ENCODE measurements around the gene TCHHL1.
"Not testable (repeated sequence)": the region's sequence is repeated elsewhere in the genome, so short reads cannot be mapped to it uniquely, and the experiment has no call there.

The TCHHL1 gene

DNA sequence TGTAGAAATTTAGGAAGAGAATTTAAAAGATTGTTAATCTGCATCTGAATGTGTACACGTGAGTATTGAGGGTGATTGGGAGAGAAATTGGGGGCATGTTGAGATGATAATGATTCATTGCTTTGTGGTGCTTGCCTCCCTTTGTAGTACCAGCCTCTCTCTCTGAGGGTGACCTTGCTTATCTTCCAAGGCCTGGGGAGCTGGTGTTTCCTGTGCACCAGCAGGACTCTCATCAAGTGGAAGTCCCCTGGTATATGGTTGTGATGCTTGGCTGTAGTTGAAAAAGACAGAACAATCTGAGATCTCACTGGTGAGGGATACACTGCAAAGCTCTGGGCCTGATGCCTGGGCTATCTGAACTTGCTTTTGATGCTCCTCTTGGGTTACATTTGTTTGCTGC is 4.0 kb downstream of the TCHHL1 start:
- DNase-seq = no peak

DNA sequence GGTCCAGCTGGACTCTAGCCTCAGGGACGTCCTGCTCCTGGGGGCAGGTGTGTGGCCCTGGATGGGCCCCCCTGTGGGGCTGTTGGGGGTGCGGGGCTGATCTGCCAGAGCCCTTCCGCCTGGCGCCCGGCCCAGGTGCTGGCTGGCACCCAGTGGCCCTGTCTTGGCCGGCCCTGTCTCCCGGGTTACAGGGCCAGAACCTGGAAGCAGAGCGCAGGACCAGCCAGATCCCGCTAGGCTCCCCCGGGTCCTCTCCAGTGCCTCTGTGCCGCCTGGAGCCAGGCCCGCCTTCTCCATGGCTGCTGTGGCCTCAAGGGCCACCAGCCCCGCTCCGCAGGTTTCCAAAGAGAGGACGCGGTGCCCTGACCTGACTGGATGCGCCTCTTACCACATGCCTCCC is 7.8 kb downstream of the TCHHL1 start:
- DNase-seq = not testable (repeated sequence)

DNA sequence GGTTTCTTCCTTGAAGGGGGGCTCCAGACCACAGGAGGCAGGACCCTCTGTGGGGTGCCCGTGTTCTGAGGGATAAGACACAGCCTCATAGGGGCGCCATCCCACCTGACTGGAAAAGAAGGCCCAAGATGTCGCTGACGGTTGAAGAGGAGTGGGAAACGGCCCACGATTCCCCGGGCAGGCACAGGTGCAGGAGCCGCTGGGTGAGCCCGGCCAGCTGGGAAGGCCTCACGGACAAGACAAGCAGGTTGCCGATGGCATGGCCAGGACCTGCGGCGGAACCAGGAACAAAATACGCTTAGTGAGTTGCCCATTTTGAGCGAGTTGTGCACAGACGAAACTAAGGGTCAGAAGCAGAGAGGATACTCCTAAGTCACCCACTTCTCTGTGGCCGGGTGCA is 8.4 kb downstream of the TCHHL1 start:
- DNase-seq = not testable (repeated sequence)

DNA sequence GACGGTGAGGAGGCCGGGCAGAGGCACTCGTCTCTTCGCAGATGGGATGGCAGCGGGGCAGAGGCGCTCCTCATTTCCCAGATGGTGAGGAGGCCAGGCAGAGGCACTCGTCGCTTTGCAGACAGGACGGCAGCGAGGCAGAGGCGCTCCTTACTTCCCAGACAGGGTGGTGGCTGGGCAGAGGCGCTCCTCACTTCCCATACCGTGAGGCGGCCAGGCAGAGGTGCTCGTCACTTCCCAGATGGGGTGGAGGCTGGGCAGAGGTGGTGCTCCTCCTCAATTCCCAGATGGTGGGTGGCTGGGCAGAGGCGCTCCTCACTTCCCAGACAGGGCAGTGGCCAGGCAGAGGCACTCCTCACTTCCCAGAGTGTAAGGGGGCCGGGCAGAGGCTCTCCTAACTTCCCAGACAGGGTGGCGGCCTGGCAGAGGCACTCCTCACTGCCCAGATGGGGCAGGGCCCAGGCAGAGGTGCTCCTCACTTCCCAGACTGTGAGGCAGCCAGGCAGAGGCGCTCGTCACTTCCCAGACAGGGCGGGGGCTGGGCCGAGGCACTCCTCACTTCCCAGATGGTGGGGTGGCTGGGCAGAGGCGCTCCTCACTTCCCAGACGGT is 9.9 kb downstream of the TCHHL1 start:
- no peak for DNase-seq

DNA sequence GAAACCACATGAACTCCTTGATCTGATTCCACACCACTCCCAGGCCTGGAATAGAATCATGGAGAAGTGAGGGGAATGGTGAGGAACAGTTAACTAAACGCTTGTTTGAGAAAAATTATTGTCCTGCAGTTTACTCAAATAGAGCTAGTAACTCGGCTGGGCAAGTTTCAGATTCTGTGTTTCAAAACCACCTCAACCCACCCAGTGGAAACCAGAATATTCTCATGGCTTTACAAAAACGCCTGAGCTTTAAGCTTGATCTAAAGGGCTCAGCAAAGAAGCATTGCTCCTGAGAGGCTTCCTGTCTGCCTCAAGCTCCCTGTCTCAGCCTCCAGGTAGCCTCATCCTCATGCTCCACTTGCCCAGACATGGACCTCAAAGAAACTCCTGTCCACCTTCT is 16.6 kb downstream of the TCHHL1 start:
- no peak for DNase-seq

DNA sequence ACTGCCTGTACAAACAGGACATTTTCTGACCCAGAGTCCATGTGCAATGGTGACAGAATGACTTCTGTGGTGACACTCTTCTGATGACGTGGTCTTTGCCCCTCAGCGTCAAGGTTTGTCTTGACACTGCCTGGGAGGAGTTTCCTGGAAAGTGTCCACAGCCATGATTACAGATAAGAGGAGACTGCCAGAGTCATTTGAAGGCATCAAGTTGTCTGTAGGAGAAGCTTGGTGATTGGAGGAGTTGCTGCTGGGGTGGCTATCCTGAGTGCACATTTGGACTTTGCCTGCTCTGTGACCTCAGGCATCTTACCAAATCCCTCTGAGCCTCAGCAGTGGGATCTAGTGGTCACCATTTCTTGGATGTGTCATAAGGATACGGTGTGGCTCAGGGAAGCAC is 17.7 kb downstream of the TCHHL1 start:
- DNase-seq = no peak

DNA sequence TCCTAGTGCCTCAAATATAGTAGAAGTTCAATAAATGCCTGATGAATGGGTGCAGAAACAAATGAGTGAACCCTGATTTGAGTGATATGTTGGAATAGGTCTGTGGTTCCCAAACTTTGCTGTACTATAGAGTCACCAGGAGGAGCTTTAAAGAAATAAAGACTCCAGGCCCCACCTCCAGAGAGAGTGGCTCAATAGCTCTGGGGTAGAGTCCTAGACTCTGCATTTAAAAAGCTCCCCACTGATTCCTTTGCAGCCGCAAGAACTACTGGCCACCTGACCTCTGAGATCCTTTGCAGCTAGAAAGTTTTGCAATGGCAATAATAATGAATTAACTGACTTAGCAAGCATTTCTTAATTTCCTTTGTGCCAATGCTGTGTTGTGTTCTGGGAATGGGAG is 20.9 kb downstream of the TCHHL1 start:
- no peak for DNase-seq

DNA sequence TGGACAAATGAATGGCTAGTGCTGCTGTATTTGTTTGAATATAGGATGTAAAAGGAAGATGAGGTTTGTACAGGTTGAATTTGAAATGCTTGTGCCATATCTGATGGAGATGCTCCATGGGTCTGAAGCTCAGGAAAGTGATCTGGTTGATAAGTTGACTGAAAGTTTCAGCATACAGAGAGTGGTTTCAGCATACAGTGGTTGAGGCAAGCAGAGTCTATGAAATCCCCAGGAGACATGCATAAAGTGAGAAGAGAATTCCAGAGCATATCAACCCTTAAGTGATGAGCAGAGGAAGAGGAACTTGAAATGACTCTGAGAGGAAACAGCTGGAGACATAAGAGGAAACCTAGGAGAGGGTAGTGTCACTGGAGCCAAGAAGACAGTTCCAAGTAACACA is 21.7 kb downstream of the TCHHL1 start:
- DNase-seq = no peak

DNA sequence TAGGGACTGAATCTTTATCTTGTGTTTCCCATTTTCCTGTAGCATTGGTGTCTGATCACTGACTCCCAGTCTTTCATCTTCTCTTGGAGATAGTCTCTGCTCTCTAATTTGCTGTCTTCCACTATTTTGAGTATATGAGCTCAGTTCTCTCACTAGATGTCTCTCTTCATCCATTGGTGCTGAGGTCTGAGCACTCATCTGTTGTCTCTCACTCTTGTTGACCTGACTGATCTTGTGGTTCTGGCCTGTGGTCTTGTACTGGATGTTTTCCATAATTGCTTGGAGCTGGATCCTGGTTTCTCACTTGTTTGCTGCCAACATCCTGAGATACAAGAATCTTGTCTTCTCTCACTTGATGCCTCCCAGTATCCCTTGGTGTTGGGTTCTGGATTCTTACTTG is 26.9 kb downstream of the TCHHL1 start:
- DNase-seq = no peak

DNA sequence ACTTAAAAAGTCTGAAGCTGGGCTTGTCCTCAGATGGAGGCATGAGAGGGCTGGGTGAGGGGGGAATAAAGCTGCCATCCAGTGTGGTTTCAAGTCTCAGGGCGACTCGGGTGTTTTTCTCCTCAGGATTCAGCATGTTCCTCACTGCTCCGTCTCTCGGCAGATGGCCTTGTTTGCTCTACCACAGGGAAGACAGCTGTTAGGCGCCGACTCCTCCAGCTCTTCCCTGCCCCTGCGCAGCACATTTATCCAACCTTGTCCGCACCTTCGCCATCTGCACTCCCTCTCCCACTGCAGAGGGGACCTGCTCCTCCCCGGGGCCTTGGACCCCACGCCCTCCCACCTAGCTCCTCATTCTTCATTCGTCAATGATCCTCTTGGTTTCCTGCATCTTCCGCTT is 35.5 kb downstream of the TCHHL1 start:
- no peak for DNase-seq

DNA sequence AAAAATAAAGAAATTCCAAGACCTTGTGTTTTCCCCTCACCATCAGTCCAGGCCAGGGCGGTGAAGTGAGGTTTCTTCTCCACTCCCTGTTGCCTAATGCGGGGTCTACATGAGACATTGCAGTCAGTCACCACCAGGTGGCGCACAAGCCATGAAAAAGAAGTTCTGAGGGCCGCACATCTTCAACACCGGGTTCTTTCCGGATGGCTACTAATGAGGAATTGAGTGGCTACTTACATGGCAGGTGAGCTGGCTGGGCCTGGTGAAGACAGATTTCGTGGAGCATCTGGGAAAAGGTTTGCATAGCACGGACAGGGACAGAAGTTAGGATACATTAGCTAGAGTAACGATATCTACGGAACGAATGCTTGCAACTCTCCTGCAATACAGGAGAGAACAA is 36.3 kb downstream of the TCHHL1 start:
- DNase-seq = peak; percentile 53

DNA sequence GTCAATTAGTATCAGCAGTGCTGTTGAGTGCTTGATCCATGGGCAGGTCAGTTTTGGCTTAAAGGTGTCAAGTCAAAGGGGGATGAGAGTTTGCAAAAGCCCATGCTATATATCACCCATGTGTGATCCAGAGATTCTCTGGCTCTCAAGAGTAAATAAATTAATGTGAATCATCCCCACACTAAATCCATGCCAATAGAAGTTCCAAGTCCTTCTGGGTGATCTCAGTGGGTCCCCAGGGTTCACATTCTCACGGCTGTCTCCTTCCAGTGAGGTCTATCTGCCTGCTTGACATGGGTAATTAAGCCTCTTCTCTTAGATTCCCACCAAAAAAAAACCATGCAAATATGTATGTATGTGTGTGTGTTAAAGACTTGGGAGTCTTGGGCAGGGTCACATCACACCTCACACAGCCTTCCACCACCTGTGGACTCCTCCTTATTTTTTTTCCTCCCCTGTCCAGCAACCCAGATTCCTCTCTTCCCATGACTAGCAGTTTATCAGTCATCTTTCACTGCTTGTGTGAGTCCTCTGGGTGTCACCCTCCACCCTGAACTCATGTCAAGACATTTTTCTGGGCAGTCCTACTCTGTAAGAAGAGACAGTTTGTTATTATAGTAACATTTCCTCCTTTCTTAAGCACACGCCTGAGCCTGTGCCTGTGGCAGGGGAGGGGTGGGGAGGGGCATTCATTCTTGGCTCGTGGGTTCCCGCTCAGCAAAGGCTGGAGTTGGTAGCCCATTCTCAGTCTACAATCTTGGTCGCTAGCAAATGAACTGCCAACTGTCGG is 37.8 kb downstream of the TCHHL1 start:
- DNase-seq = peak; percentile 28

DNA sequence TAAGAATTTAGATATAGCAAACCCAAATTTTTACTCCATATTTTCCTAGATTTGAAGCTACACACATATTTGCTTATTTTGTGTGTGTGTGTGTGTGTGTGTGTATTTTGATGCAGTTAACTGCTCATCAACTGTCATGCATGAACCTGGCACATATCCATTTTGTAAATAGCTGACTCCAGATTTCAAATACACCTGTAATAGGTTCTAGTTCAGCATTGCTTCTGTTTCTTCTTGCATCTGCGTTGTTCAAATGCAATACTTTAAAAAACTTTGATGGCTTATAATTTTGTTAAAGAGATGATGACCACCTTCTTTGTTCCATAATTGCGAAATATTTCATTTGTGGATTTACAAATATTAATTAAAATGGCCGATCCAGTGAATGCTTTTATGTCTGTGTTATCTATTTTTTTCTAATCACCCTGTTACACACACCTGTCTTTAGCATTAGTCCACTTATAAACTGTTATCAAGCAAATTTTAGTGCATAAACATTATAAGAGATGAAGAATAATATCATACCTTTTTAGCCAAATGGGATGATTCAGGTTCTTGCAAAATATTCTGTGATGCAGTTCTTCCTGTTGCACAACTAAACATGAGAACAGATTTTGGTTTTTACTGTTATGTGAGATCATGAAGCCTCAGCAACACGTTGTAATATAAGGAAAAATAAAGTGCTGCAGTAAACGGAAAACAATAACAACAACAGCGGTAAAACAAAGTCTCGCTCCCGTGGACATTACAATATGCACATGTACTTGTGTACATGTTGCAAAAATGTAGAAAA is 39.4 kb downstream of the TCHHL1 start:
- DNase-seq = peak; percentile 74

DNA sequence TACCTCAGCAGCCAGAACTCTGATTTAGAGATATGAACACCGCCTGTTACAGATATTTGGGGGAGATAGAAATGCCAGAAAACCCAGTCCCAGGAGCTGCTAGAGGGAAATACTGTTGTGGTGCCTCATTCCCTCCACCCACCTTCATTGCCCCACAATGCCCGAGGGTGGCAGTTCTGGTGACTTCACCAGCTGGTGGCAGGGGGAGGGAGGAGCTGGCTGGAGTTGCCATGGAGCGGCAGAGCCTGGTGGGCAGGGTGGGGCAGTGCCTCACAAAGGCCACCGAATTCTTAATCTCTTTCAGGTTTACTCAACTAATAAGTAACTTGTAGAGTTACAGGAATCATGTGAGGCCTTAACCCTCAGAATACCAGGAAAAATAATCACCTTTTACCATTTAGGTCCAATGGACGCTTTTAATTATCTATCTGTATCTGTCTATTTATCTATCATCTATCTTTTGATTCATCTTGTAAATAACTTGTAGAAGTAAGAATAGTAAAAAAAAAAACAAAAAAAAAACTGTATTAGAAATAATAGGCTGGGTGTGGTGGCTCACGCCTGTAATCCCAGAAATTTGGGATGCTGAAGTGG is 40.4 kb downstream of the TCHHL1 start:
- no peak for DNase-seq

DNA sequence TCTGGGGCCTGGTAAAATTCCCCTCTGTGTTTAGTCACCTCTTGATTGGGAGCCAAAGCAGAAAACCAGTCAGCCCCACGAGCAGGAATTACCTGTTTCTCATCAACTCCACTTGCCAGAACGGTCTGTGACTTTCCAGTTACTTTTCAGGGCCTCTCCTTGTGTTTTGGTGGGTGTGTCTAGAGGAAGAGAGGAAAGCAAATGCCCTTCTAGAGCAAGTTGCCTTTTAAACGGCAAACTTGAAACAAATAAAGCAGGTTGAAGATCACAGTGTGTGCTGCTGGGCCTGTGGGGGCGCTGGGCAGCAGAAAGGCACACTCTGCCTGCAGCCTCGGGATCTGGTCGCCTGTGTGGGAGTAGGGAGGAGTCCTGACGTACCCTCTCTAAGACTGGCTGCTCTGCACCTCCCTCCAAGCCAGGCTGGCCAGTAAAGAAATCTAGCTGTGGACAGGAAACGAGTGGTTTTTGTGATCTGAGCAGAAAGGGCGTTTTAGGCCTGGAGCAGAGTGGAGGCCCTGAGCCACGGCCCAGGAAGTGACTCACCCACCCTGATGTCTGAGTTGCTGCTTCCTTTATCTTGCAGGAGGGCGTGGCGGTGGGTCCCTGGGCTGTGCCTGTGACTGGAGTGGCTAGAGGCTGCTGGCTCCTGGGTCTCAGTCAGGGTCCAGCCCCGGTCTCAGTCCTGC is 41.0 kb downstream of the TCHHL1 start:
- peak; percentile 99 for DNase-seq

DNA sequence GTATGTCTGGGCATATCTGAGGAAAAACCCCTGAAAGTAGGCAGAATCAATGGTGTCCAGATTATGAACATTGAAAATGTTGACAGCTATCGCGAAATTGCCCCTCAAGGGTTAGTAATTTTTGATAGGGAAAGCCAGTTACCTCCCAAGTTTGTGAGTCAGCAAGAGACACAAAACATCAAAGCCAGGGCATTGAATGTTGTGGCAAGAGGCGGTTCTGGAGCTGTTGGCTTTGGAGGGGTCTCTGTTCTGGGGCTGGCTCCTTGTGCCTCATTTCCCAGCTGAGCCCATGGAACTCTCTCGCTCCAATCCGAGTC is 41.5 kb downstream of the TCHHL1 start:
- no peak for DNase-seq

DNA sequence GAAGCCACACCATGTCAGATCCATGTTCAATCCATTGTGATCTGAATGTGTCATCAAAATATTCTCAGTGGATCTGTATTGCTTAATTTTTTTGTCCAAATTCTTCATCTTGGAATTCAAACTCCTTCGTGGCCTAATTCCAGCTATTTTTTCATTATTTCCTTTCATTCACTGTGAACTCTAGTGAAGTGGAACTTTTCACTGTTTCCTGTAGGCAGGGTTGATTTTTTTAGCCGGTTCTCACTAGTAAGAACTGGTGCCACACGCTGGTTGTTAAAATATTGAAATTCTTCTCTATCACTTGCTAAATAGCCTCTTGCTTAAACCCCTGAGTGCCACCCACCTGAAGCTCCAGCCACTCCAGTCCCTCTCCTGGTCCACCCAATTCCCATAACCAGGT is 44.5 kb downstream of the TCHHL1 start:
- DNase-seq = no peak

DNA sequence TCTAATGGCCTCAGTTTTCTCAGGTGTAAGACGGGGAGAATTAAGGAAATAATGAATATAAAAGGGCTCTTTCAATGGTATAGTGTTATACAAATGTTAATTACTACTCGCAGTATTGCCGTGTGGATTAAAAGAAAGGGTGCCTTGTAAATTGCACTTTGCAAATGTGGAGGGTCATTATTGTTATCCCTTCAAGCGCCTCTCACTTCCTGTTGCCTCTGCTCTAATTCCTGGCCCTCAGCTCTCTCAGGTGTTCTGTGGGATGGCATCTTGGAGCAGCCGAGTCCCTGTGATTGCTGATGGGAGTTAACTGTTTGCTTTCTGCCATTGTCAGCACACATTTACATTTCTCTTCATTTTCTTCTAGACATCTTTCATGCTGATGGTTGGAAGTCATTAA is 45.0 kb downstream of the TCHHL1 start:
- DNase-seq = no peak

DNA sequence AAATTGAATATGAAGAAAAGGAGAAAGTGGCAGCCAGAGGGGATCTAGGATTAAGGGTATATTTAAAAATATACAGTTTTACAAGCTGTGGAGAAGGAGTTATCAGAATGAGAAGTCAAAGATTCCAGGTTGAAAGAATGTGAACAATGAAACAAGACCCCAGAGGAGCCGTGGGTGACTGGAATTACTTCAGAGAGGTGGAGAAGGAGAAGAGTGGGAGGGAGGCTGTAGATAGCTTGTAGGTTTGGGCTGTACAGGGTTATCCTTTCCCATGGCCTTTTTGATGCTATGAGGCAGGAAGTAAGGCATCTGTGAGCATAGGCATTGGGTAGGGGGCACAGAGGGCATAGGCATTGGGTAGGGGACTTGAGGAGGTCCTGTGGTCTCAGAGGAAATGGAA is 46.8 kb downstream of the TCHHL1 start:
- no peak for DNase-seq

DNA sequence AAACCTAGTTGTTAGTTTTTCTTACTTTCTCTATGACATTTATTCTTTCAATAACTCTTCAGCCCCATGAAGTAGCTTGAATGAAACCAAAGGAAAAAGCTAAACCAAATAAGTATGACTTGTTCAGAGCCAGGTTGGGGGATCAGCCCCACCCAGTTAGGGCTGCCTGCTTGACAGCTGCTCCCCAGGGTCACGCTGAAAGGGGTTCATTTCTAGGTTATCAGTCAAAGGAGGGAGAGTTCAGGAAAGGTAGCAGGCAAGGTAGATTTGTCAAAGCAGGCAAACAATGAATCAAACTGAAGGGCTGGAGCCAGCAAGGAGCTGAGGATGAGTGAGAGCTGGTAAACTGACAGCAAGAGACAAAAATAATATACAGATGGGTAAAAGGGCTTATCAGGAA is 49.0 kb downstream of the TCHHL1 start:
- no peak for DNase-seq

DNA sequence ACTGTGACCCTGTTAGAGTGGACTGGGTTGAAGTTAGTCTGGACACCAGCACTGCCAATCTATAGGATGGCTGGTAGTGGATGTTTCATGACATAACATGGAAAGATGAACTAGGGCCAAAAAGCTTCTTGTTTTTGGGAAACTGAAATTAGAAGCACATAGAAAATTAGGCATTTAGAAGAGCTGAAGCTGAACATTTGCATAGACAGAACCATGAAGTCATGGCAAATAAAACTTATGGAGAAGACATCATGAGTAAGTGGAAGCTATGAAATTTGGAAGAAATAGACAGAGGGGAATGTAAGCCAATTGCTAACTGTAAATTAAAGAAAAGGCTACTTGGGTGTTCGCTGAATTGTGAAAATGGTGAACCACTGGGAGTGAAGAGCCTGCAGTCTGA is 49.4 kb downstream of the TCHHL1 start:
- no peak for DNase-seq

DNA sequence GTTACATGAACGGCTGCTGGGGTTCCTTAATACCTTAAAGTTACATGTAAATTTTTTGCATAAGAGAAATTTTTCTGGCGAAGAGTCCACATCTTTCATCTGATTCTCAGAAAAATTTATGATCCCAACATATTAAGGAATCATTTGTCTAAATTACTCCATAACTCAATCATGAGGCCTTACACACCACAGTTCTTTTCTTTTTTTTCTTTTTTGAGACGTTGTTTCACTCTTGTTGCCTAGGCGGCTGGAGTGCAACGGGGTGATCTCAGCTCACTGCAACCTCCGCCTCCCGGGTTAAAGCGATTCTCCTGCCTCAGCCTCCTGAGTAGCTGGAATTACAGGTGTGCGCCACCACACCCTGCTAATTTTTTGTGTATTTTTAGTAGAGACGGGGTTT is 50.0 kb downstream of the TCHHL1 start:
- DNase-seq = no peak

Measured in HCEC 1CT (cell line).